HEK293 (cell line): ENCODE data around the gene PLSCR3.
A peak's percentile ranks its signal among the peaks of the same experiment; 100 is the strongest.

Source experiments
- CTCF ChIA-PET: fragments of 350-600 bp; formaldehyde crosslinking; extraction: SDS; loops from one replicate; lab custom pipeline; 2021; ENCODE audit warnings: antibody characterized with exemption; lab: Yijun Ruan, JAX
- POLR2A ChIA-PET: fragments of 300-600 bp; formaldehyde crosslinking; extraction: SDS; loops from one replicate; lab custom pipeline; 2020; ENCODE audit warnings: antibody characterized with exemption, inconsistent platforms; lab: Yijun Ruan, JAX
- H3K27ac ChIP-seq: fragments of 200-500 bp; sonication (Bioruptor generic); 2 replicates; pipeline ENCODE4 v1.5.1; 2014; ENCODE audit warnings: low read depth, low read length, control low read depth, inconsistent platforms; ENCODE audit errors: extremely low read depth
- H3K36me3 ChIP-seq, 2 experiments: fragments of 200-500 bp in 1 of 2; sonication (Bioruptor generic) in 1 of 2; 1 replicate in 1 of 2; 2 replicates in 1 of 2; pipeline ENCODE4 v1.5.1; 2014 to 2017; ENCODE audit warnings: inconsistent platforms in 2 of 2, low read length in 2 of 2; ENCODE audit not compliant: control insufficient read depth in 2 of 2, insufficient read depth in 1 of 2
- H3K4me1 ChIP-seq: fragments of 200-500 bp; sonication (Bioruptor generic); 2 replicates; pipeline ENCODE4 v1.5.1; 2014; ENCODE audit warnings: mild to moderate bottlenecking, low read length, inconsistent platforms; ENCODE audit not compliant: control insufficient read depth, insufficient read depth
- H3K4me3 ChIP-seq: 2 replicates; pipeline ENCODE4 v1.5.1; 2011; ENCODE audit warnings: low read depth, mild to moderate bottlenecking, control low read depth, low read length, moderate library complexity
- H3K9me3 ChIP-seq: fragments of 200-500 bp; sonication (Bioruptor generic); 2 replicates; pipeline ENCODE4 v1.5.1; 2014; ENCODE audit warnings: low read depth, low read length, inconsistent platforms; ENCODE audit not compliant: control insufficient read depth, insufficient read depth
- KLF1 ChIP-seq: fragments of 450-650 bp; formaldehyde crosslinking; IDR thresholded peaks from 2 replicates; pipeline ENCODE4 v1.5.1; 2016; ENCODE audit warnings: missing biosample characterization, missing genetic modification characterization
- SP7 ChIP-seq: fragments of 450-650 bp; formaldehyde crosslinking; IDR thresholded peaks from 2 replicates; pipeline ENCODE4 v1.5.1; 2016; ENCODE audit warnings: missing biosample characterization, missing genetic modification characterization
- ZFP37 ChIP-seq: fragments of 450-650 bp; formaldehyde crosslinking; IDR thresholded peaks from 2 replicates; pipeline ENCODE4 v1.5.1; 2016; ENCODE audit warnings: missing biosample characterization, missing genetic modification characterization
- ZIC2 ChIP-seq: fragments of 450-650 bp; formaldehyde crosslinking; IDR thresholded peaks from 2 replicates; pipeline ENCODE4 v1.5.1; 2016; ENCODE audit warnings: missing biosample characterization, missing genetic modification characterization
- ZNF248 ChIP-seq: fragments of 450-650 bp; formaldehyde crosslinking; IDR thresholded peaks from 2 replicates; pipeline ENCODE4 v1.5.1; 2017; ENCODE audit warnings: missing biosample characterization, missing genetic modification characterization
- ZNF266 ChIP-seq: fragments of 450-650 bp; formaldehyde crosslinking; IDR thresholded peaks from 2 replicates; pipeline ENCODE4 v1.5.1; 2016; ENCODE audit warnings: missing biosample characterization, missing genetic modification characterization, low read depth
- ZNF391 ChIP-seq: fragments of 450-650 bp; formaldehyde crosslinking; IDR thresholded peaks from 2 replicates; pipeline ENCODE4 v1.5.1; 2016; ENCODE audit warnings: low read depth, missing biosample characterization, missing genetic modification characterization, borderline replicate concordance
- ZNF48 ChIP-seq: fragments of 450-650 bp; formaldehyde crosslinking; IDR thresholded peaks from 2 replicates; pipeline ENCODE4 v1.5.1; 2016; ENCODE audit warnings: missing biosample characterization, missing genetic modification characterization
- ZNF600 ChIP-seq: fragments of 450-650 bp; formaldehyde crosslinking; IDR thresholded peaks from 2 replicates; pipeline ENCODE4 v1.5.1; 2016; ENCODE audit warnings: missing biosample characterization, missing genetic modification characterization
- ZNF629 ChIP-seq: fragments of 450-650 bp; formaldehyde crosslinking; IDR thresholded peaks from 2 replicates; pipeline ENCODE4 v1.5.1; 2017; ENCODE audit warnings: missing biosample characterization, missing genetic modification characterization
- ZNF670 ChIP-seq: fragments of 450-650 bp; formaldehyde crosslinking; IDR thresholded peaks from 2 replicates; pipeline ENCODE4 v1.5.1; 2016; ENCODE audit warnings: missing biosample characterization, missing genetic modification characterization, low read depth
- ZNF792 ChIP-seq: fragments of 450-650 bp; formaldehyde crosslinking; IDR thresholded peaks from 2 replicates; pipeline ENCODE4 v1.5.1; 2016; ENCODE audit warnings: missing biosample characterization, missing genetic modification characterization
- TF ChIP-seq, protein P1 (sequence below): fragments of 450-650 bp; formaldehyde crosslinking; IDR thresholded peaks from 2 replicates; pipeline ENCODE4 v1.5.1; 2016; ENCODE audit warnings: missing biosample characterization, missing genetic modification characterization
- TF ChIP-seq, protein P2 (sequence below): fragments of 450-650 bp; formaldehyde crosslinking; IDR thresholded peaks from 2 replicates; pipeline ENCODE4 v1.5.1; 2017; ENCODE audit warnings: missing biosample characterization, missing genetic modification characterization
- TF ChIP-seq, protein P3 (sequence below): fragments of 450-650 bp; formaldehyde crosslinking; IDR thresholded peaks from 2 replicates; pipeline ENCODE4 v1.5.1; 2016; ENCODE audit warnings: missing biosample characterization, missing genetic modification characterization
- TF ChIP-seq, protein P4 (sequence below): fragments of 450-650 bp; formaldehyde crosslinking; IDR thresholded peaks from 2 replicates; pipeline ENCODE4 v1.5.1; 2017; ENCODE audit warnings: missing biosample characterization, missing genetic modification characterization
- TF ChIP-seq, protein P5 (sequence below): fragments of 450-650 bp; formaldehyde crosslinking; IDR thresholded peaks from 2 replicates; pipeline ENCODE4 v1.5.1; 2016; ENCODE audit warnings: missing biosample characterization, missing genetic modification characterization
- TF ChIP-seq, protein P6 (sequence below): fragments of 450-650 bp; formaldehyde crosslinking; optimal IDR thresholded peaks from 2 replicates; pipeline ENCODE3; 2016; ENCODE audit warnings: missing biosample characterization, mild to moderate bottlenecking, missing genetic modification characterization
- TF ChIP-seq, protein P7 (sequence below): fragments of 450-650 bp; formaldehyde crosslinking; IDR thresholded peaks from 2 replicates; pipeline ENCODE4 v1.5.0; 2017; ENCODE audit warnings: missing biosample characterization, missing genetic modification characterization, borderline replicate concordance
- TF ChIP-seq, protein P8 (sequence below): fragments of 450-650 bp; formaldehyde crosslinking; IDR thresholded peaks from 2 replicates; pipeline ENCODE4 v1.5.1; 2017; ENCODE audit warnings: missing biosample characterization, missing genetic modification characterization
- TF ChIP-seq, protein P9 (sequence below): fragments of 450-650 bp; formaldehyde crosslinking; IDR thresholded peaks from 2 replicates; pipeline ENCODE4 v1.5.1; 2016; ENCODE audit warnings: missing biosample characterization, missing genetic modification characterization

Gene PLSCR3

DNA sequence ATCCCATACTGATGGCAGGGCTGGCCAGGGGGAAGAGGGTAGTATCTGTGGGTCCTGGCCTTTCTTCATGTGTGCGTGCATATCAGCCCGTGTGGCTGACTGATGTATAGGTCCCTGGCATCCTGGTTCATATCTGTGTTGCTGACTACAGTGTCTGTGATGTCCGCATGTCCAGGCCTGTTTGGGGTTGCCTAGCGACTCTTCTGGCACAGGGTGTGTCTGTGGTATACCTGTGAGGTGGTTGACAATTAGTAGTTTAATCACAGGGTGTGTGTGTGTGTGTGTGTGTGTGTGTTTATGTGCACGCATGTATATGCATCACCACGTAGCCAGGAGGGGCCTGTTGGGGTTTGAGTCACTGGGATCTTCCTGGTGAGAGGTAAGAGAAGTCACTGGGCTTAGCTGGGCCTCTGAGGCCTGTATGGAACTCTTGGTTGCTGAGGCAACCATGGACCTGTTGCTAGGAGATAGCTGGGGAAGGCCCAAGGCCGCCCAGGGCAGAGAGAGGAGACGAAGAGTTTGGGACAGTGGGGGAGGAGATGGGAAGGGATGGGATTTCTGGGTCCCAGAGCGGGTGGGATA is 40.0 kb downstream of the PLSCR3 start:
- H3K36me3 ChIP-seq = no peaks in the 10 kb centered on the region
- H3K4me1 ChIP-seq = peaks cover 14% of the 10 kb centered on the region
- no peak overlapping the region for H3K27ac ChIP-seq
- ChIA-PET CTCF (interaction anchor here (0.6 to 4.3 kb wide), 9 partner anchors 11 to 205 kb away, joined by 3 to 87 read pairs (median 4); partner anchors contain the start of genes FGF11, SENP3 and TNFSF13), POLR2A (interaction anchor here (0.5 to 3.4 kb wide), 8 partner anchors 40 to 893 kb away, joined by 3 to 29 read pairs (median 6); partner anchors contain the start of genes CTC1, PLSCR3, POLR2A and TMEM256)
- H3K9me3 ChIP-seq = no peaks in the 10 kb centered on the region
- H3K4me3 ChIP-seq = no peak overlapping the region
- TF ChIP-seq, protein P1, sequence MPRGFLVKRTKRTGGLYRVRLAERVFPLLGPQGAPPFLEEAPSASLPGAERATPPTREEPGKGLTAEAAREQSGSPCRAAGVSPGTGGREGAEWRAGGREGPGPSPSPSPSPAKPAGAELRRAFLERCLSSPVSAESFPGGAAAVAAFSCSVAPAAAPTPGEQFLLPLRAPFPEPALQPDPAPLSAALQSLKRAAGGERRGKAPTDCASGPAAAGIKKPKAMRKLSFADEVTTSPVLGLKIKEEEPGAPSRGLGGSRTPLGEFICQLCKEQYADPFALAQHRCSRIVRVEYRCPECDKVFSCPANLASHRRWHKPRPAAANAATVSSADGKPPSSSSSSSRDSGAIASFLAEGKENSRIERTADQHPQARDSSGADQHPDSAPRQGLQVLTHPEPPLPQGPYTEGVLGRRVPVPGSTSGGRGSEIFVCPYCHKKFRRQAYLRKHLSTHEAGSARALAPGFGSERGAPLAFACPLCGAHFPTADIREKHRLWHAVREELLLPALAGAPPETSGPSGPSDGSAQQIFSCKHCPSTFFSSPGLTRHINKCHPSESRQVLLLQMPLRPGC (tag by site-specific recombination) = no peak
- no peak for TF ChIP-seq ZNF792 (tag by site-specific recombination)
- TF ChIP-seq, protein P2, sequence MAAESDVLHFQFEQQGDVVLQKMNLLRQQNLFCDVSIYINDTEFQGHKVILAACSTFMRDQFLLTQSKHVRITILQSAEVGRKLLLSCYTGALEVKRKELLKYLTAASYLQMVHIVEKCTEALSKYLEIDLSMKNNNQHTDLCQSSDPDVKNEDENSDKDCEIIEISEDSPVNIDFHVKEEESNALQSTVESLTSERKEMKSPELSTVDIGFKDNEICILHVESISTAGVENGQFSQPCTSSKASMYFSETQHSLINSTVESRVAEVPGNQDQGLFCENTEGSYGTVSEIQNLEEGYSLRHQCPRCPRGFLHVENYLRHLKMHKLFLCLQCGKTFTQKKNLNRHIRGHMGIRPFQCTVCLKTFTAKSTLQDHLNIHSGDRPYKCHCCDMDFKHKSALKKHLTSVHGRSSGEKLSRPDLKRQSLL (tag by site-specific recombination) = no peak
- TF ChIP-seq ZIC2 (tag by site-specific recombination) = 0 out of 2 replicates have a peak, but pooled peaks have one; percentile 17
- no peak for TF ChIP-seq ZFP37 (tag by site-specific recombination)
- TF ChIP-seq, protein P3, sequence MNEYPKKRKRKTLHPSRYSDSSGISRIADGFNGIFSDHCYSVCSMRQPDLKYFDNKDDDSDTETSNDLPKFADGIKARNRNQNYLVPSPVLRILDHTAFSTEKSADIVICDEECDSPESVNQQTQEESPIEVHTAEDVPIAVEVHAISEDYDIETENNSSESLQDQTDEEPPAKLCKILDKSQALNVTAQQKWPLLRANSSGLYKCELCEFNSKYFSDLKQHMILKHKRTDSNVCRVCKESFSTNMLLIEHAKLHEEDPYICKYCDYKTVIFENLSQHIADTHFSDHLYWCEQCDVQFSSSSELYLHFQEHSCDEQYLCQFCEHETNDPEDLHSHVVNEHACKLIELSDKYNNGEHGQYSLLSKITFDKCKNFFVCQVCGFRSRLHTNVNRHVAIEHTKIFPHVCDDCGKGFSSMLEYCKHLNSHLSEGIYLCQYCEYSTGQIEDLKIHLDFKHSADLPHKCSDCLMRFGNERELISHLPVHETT = 0 out of 2 replicates have a peak, but pooled peaks have one; percentile 23
- TF ChIP-seq, protein P4, sequence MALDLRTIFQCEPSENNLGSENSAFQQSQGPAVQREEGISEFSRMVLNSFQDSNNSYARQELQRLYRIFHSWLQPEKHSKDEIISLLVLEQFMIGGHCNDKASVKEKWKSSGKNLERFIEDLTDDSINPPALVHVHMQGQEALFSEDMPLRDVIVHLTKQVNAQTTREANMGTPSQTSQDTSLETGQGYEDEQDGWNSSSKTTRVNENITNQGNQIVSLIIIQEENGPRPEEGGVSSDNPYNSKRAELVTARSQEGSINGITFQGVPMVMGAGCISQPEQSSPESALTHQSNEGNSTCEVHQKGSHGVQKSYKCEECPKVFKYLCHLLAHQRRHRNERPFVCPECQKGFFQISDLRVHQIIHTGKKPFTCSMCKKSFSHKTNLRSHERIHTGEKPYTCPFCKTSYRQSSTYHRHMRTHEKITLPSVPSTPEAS (tag by site-specific recombination) = peak; percentile 72
- no peak for TF ChIP-seq ZNF248 (tag by site-specific recombination)
- TF ChIP-seq, protein P5, sequence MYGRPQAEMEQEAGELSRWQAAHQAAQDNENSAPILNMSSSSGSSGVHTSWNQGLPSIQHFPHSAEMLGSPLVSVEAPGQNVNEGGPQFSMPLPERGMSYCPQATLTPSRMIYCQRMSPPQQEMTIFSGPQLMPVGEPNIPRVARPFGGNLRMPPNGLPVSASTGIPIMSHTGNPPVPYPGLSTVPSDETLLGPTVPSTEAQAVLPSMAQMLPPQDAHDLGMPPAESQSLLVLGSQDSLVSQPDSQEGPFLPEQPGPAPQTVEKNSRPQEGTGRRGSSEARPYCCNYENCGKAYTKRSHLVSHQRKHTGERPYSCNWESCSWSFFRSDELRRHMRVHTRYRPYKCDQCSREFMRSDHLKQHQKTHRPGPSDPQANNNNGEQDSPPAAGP (tag by site-specific recombination) = 0 out of 2 replicates have a peak, but pooled peaks have one; percentile 44
- TF ChIP-seq ZNF629 (tag by site-specific recombination) = peak; percentile 36; the same call in 1 of the 2 replicates
- TF ChIP-seq ZNF48 (tag by site-specific recombination) = no peak
- TF ChIP-seq, protein P6, sequence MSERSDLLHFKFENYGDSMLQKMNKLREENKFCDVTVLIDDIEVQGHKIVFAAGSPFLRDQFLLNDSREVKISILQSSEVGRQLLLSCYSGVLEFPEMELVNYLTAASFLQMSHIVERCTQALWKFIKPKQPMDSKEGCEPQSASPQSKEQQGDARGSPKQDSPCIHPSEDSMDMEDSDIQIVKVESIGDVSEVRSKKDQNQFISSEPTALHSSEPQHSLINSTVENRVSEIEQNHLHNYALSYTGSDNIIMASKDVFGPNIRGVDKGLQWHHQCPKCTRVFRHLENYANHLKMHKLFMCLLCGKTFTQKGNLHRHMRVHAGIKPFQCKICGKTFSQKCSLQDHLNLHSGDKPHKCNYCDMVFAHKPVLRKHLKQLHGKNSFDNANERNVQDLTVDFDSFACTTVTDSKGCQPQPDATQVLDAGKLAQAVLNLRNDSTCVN (tag by site-specific recombination) = no peak
- TF ChIP-seq SP7 = peak; percentile 80
- TF ChIP-seq ZNF266 (tag by site-specific recombination) = no peak
- peak; percentile 49; the same call in 1 of the 2 replicates for TF ChIP-seq ZNF600 (tag by site-specific recombination)
- TF ChIP-seq, protein P7, sequence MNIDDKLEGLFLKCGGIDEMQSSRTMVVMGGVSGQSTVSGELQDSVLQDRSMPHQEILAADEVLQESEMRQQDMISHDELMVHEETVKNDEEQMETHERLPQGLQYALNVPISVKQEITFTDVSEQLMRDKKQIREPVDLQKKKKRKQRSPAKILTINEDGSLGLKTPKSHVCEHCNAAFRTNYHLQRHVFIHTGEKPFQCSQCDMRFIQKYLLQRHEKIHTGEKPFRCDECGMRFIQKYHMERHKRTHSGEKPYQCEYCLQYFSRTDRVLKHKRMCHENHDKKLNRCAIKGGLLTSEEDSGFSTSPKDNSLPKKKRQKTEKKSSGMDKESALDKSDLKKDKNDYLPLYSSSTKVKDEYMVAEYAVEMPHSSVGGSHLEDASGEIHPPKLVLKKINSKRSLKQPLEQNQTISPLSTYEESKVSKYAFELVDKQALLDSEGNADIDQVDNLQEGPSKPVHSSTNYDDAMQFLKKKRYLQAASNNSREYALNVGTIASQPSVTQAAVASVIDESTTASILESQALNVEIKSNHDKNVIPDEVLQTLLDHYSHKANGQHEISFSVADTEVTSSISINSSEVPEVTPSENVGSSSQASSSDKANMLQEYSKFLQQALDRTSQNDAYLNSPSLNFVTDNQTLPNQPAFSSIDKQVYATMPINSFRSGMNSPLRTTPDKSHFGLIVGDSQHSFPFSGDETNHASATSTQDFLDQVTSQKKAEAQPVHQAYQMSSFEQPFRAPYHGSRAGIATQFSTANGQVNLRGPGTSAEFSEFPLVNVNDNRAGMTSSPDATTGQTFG (tag by site-specific recombination) = no peak
- TF ChIP-seq, protein P8, sequence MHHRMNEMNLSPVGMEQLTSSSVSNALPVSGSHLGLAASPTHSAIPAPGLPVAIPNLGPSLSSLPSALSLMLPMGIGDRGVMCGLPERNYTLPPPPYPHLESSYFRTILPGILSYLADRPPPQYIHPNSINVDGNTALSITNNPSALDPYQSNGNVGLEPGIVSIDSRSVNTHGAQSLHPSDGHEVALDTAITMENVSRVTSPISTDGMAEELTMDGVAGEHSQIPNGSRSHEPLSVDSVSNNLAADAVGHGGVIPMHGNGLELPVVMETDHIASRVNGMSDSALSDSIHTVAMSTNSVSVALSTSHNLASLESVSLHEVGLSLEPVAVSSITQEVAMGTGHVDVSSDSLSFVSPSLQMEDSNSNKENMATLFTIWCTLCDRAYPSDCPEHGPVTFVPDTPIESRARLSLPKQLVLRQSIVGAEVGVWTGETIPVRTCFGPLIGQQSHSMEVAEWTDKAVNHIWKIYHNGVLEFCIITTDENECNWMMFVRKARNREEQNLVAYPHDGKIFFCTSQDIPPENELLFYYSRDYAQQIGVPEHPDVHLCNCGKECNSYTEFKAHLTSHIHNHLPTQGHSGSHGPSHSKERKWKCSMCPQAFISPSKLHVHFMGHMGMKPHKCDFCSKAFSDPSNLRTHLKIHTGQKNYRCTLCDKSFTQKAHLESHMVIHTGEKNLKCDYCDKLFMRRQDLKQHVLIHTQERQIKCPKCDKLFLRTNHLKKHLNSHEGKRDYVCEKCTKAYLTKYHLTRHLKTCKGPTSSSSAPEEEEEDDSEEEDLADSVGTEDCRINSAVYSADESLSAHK (tag by site-specific recombination) = no peak
- TF ChIP-seq, protein P9, sequence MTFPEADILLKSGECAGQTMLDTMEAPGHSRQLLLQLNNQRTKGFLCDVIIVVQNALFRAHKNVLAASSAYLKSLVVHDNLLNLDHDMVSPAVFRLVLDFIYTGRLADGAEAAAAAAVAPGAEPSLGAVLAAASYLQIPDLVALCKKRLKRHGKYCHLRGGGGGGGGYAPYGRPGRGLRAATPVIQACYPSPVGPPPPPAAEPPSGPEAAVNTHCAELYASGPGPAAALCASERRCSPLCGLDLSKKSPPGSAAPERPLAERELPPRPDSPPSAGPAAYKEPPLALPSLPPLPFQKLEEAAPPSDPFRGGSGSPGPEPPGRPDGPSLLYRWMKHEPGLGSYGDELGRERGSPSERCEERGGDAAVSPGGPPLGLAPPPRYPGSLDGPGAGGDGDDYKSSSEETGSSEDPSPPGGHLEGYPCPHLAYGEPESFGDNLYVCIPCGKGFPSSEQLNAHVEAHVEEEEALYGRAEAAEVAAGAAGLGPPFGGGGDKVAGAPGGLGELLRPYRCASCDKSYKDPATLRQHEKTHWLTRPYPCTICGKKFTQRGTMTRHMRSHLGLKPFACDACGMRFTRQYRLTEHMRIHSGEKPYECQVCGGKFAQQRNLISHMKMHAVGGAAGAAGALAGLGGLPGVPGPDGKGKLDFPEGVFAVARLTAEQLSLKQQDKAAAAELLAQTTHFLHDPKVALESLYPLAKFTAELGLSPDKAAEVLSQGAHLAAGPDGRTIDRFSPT (tag by site-specific recombination) = no peak
- TF ChIP-seq ZNF670 (tag by site-specific recombination) = no peak
- TF ChIP-seq ZNF391 (tag by site-specific recombination) = peak; percentile 78; the same call in 1 of the 2 replicates
- TF ChIP-seq KLF1 = 0 out of 2 replicates have a peak, but pooled peaks have one; percentile 11
